Stimulated activated CD8-positive, alpha-beta memory T cell treated with anti-CD3 and anti-CD28 coated beads, Interleukin-12 subunit alpha, Interleukin-12 subunit beta, amount 100 ng/mL, for 24 hours (primary cell): ENCODE data around the gene PTPRM.

ENCODE experiments used
- DNase-seq: peaks from one replicate; pipeline ENCODE4 v3.0.0-alpha.2; 2020; ENCODE audit errors: extremely low read depth

Gene PTPRM

GRCh38 chr18:8107426-8107825 is 540.3 kb downstream of the PTPRM start:
- DNase-seq, result no peak

- DNase-seq, result no peak
Observed at GRCh38 chr18:8114480-8114879, 547.4 kb downstream of the PTPRM start.

GRCh38 chr18:8116341-8117005 is 549.4 kb downstream of the PTPRM start:
- DNase-seq, result no peak

GRCh38 chr18:8117006-8117371 is 549.9 kb downstream of the PTPRM start:
- no peak for DNase-seq

GRCh38 chr18:8121101-8121500 is 554.0 kb downstream of the PTPRM start:
- no peak for DNase-seq

GRCh38 chr18:8121942-8122480 is 554.9 kb downstream of the PTPRM start:
- no peak for DNase-seq

- DNase-seq, result no peak
Observed at GRCh38 chr18:8124232-8125146, 557.4 kb downstream of the PTPRM start.

GRCh38 chr18:8130096-8130495 is 563.0 kb downstream of the PTPRM start:
- no peak for DNase-seq

- no peak for DNase-seq
Observed at GRCh38 chr18:8133032-8133431, 565.9 kb downstream of the PTPRM start.

- no peak for DNase-seq
Observed at GRCh38 chr18:8133888-8134287, 566.8 kb downstream of the PTPRM start.

GRCh38 chr18:8139127-8139527 is 572.0 kb downstream of the PTPRM start:
- no peak for DNase-seq

- no peak for DNase-seq
Observed at GRCh38 chr18:8139891-8140406, 572.8 kb downstream of the PTPRM start.

- no peak for DNase-seq
Observed at GRCh38 chr18:8140841-8141501, 573.9 kb downstream of the PTPRM start.

GRCh38 chr18:8142131-8142711 is 575.1 kb downstream of the PTPRM start:
- DNase-seq, result no peak

- no peak for DNase-seq
Observed at GRCh38 chr18:8142932-8143331, 575.8 kb downstream of the PTPRM start.

- no peak for DNase-seq
Observed at GRCh38 chr18:8151181-8151580, 584.1 kb downstream of the PTPRM start.

GRCh38 chr18:8153887-8154583 is 586.9 kb downstream of the PTPRM start:
- DNase-seq, result no peak

- no peak for DNase-seq
Observed at GRCh38 chr18:8162802-8163201, 595.7 kb downstream of the PTPRM start.

- DNase-seq, result no peak
Observed at GRCh38 chr18:8163286-8163959, 596.3 kb downstream of the PTPRM start.

GRCh38 chr18:8165095-8165494 is 598.0 kb downstream of the PTPRM start:
- DNase-seq, result no peak

GRCh38 chr18:8167026-8167425 is 599.9 kb downstream of the PTPRM start:
- no peak for DNase-seq
